ENCODE data around the gene FABP1. TPM values are rescaled to one million over a fixed set of nuclear protein-coding genes. Genes with fewer than 3 reads are reported as not detected.

Gene FABP1
- total RNA-seq, 1 donor from 2014 or later = not detected

- Mint-ChIP-seq H3K4me1 (ENCODE audit: low read depth) (no peaks in the 10 kb centered on the region), H3K36me3 (ENCODE audit: low read depth) (no peaks in the 10 kb centered on the region), H3K27ac (no peak overlapping the region), H3K27me3 (ENCODE audit: insufficient read depth) (peaks cover 2% of the 10 kb centered on the region), H3K9me3 (no peaks in the 10 kb centered on the region), H3K4me3 (no peak overlapping the region)
- no peak for DNase-seq (ENCODE audit: low spot score)
- intact Hi-C loops (cut with micrococcal nuclease) = no loop called here
Observed at GRCh38 chr2:88131201-88131998, 3.5 kb upstream of the FABP1 start.

- no peak for DNase-seq (ENCODE audit: low spot score)
- intact Hi-C loops (cut with micrococcal nuclease) = no loop called here
Observed at GRCh38 chr2:88129313-88129959, 1.6 kb upstream of the FABP1 start.

GRCh38 chr2:88128654-88129312 lies 921 bp upstream of the FABP1 start:
- Mint-ChIP-seq H3K4me3 (no peak overlapping the region), H3K27ac (no peak overlapping the region), H3K4me1 (ENCODE audit: low read depth) (no peaks in the 10 kb centered on the region), H3K27me3 (ENCODE audit: insufficient read depth) (peaks cover 4% of the 10 kb centered on the region), H3K36me3 (ENCODE audit: low read depth) (no peaks in the 10 kb centered on the region), H3K9me3 (no peaks in the 10 kb centered on the region)
- no peak for DNase-seq (ENCODE audit: low spot score)
- intact Hi-C loops (cut with micrococcal nuclease) = no loop called here

More at GRCh38 chr2:88129313-88129959, 1.6 kb upstream of the FABP1 start:
- no peaks in the 10 kb centered on the region for H3K9me3 Mint-ChIP-seq
- peaks cover 4% of the 10 kb centered on the region for H3K27me3 Mint-ChIP-seq (ENCODE audit: insufficient read depth)
- no peak overlapping the region for H3K27ac Mint-ChIP-seq
- no peaks in the 10 kb centered on the region for H3K4me1 Mint-ChIP-seq (ENCODE audit: low read depth)
- H3K36me3 Mint-ChIP-seq (ENCODE audit: low read depth) = no peaks in the 10 kb centered on the region
- no peak overlapping the region for H3K4me3 Mint-ChIP-seq

- no peak for DNase-seq (ENCODE audit: low spot score)
- Mint-ChIP-seq H3K4me1 (ENCODE audit: low read depth) (no peaks in the 10 kb centered on the region), H3K4me3 (no peak overlapping the region), H3K27ac (no peak overlapping the region), H3K27me3 (ENCODE audit: insufficient read depth) (peaks cover 4% of the 10 kb centered on the region), H3K9me3 (no peaks in the 10 kb centered on the region), H3K36me3 (ENCODE audit: low read depth) (no peaks in the 10 kb centered on the region)
- intact Hi-C loops (cut with micrococcal nuclease) = no loop called here
Observed at GRCh38 chr2:88127638-88127887, 299 bp downstream of the FABP1 start.

GRCh38 chr2:88126772-88127637 lies 857 bp downstream of the FABP1 start:
- no peak overlapping the region for H3K4me3 Mint-ChIP-seq
- no peaks in the 10 kb centered on the region for H3K36me3 Mint-ChIP-seq (ENCODE audit: low read depth)
- no peaks in the 10 kb centered on the region for H3K4me1 Mint-ChIP-seq (ENCODE audit: low read depth)
- no peak for DNase-seq (ENCODE audit: low spot score)
- H3K9me3 Mint-ChIP-seq = no peaks in the 10 kb centered on the region
- peaks cover 4% of the 10 kb centered on the region for H3K27me3 Mint-ChIP-seq (ENCODE audit: insufficient read depth)
- no peak overlapping the region for H3K27ac Mint-ChIP-seq
- intact Hi-C loops (cut with micrococcal nuclease) = no loop called here

- peaks cover 4% of the 10 kb centered on the region for H3K27me3 Mint-ChIP-seq (ENCODE audit: insufficient read depth)
- no peak overlapping the region for H3K4me3 Mint-ChIP-seq
- intact Hi-C loops (cut with micrococcal nuclease) = no loop called here
- no peaks in the 10 kb centered on the region for H3K4me1 Mint-ChIP-seq (ENCODE audit: low read depth)
- H3K9me3 Mint-ChIP-seq = no peaks in the 10 kb centered on the region
- H3K36me3 Mint-ChIP-seq (ENCODE audit: low read depth) = no peaks in the 10 kb centered on the region
- no peak for DNase-seq (ENCODE audit: low spot score)
- H3K27ac Mint-ChIP-seq = no peak overlapping the region
Observed at GRCh38 chr2:88125924-88126771, 1.7 kb downstream of the FABP1 start.

GRCh38 chr2:88125344-88125923 lies 2.4 kb downstream of the FABP1 start:
- H3K27me3 Mint-ChIP-seq (ENCODE audit: insufficient read depth) = peaks cover 4% of the 10 kb centered on the region
- no peak overlapping the region for H3K4me3 Mint-ChIP-seq
- no peak for DNase-seq (ENCODE audit: low spot score)
- no peak overlapping the region for H3K27ac Mint-ChIP-seq
- H3K4me1 Mint-ChIP-seq (ENCODE audit: low read depth) = no peaks in the 10 kb centered on the region
- H3K9me3 Mint-ChIP-seq = no peaks in the 10 kb centered on the region
- intact Hi-C loops (cut with micrococcal nuclease) = no loop called here
- H3K36me3 Mint-ChIP-seq (ENCODE audit: low read depth) = no peaks in the 10 kb centered on the region

- Mint-ChIP-seq H3K36me3 (ENCODE audit: low read depth) (no peaks in the 10 kb centered on the region), H3K4me3 (no peak overlapping the region), H3K4me1 (ENCODE audit: low read depth) (no peaks in the 10 kb centered on the region), H3K27me3 (ENCODE audit: insufficient read depth) (peaks cover 8% of the 10 kb centered on the region), H3K27ac (no peak overlapping the region), H3K9me3 (no peaks in the 10 kb centered on the region)
- intact Hi-C loops (cut with micrococcal nuclease) = no loop called here
- no peak for DNase-seq (ENCODE audit: low spot score)
Observed at GRCh38 chr2:88123975-88124917, 3.6 kb downstream of the FABP1 start.

GRCh38 chr2:88123164-88123974 lies 4.5 kb downstream of the FABP1 start:
- H3K36me3 Mint-ChIP-seq (ENCODE audit: low read depth) = no peaks in the 10 kb centered on the region
- no peaks in the 10 kb centered on the region for H3K4me1 Mint-ChIP-seq (ENCODE audit: low read depth)
- H3K27me3 Mint-ChIP-seq (ENCODE audit: insufficient read depth) = peaks cover 8% of the 10 kb centered on the region
- no peak for DNase-seq (ENCODE audit: low spot score)
- intact Hi-C loops (cut with micrococcal nuclease) = no loop called here
- H3K9me3 Mint-ChIP-seq = no peaks in the 10 kb centered on the region
- H3K4me3 Mint-ChIP-seq = no peak overlapping the region
- no peak overlapping the region for H3K27ac Mint-ChIP-seq

- H3K4me3 Mint-ChIP-seq = no peak overlapping the region
- no peaks in the 10 kb centered on the region for H3K36me3 Mint-ChIP-seq (ENCODE audit: low read depth)
- H3K9me3 Mint-ChIP-seq = no peaks in the 10 kb centered on the region
- intact Hi-C loops (cut with micrococcal nuclease) = no loop called here
- no peaks in the 10 kb centered on the region for H3K4me1 Mint-ChIP-seq (ENCODE audit: low read depth)
- H3K27me3 Mint-ChIP-seq (ENCODE audit: insufficient read depth) = peaks cover 10% of the 10 kb centered on the region
- DNase-seq (ENCODE audit: low spot score) = no peak
- no peak overlapping the region for H3K27ac Mint-ChIP-seq
Observed at GRCh38 chr2:88122141-88122884, 5.5 kb downstream of the FABP1 start.
